GM18498 (cell line): ENCODE measurements around the gene GABBR2.

ENCODE experiments used
- ATAC-seq: cut with Tn5 transposase; IDR thresholded peaks from one replicate; pipeline ENCODE4 v1.9.1; 2021; ENCODE audit warnings: mild to moderate bottlenecking, moderate library complexity; ENCODE audit not compliant: unreplicated experiment

The GABBR2 gene

DNA sequence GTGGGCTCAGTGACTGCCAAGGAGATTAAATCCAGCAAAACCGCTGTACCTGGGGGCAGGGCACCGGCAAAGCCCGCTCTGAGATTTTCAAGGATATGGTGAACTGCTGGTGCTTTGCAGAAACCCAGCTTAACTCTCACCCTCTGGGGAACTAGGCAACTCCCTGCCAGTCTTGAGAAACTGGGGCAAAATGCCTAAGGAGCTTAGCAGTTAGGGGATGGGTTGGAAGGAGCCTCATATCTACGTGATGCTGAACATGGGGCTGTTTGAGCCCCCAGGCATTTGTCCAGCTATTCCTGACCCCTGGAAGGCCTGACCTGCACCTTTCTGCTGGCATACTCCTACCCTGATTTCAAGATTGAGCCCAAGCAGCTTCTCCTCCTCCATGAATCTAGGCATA lies 344.6 kb downstream of the GABBR2 start:
- ATAC-seq: no peak

DNA sequence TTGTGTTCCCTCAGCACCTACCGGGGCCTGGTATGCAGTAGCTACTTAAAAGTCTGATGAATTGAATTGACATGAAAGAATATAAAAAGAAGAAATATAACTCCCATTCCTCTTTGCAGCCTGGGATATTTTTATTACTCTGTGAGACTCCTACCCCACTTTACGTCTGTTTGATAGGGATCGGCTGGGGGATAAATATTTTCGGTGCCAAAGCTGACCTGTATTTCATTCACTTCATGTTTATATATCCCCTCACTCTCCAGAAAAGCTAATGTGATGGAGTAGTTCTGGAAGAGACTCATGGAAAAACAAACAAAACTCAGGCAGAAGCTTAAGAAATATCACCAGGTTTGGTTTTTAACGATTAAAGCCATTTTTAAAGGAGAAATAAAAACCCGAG lies 345.1 kb downstream of the GABBR2 start:
- no peak for ATAC-seq

DNA sequence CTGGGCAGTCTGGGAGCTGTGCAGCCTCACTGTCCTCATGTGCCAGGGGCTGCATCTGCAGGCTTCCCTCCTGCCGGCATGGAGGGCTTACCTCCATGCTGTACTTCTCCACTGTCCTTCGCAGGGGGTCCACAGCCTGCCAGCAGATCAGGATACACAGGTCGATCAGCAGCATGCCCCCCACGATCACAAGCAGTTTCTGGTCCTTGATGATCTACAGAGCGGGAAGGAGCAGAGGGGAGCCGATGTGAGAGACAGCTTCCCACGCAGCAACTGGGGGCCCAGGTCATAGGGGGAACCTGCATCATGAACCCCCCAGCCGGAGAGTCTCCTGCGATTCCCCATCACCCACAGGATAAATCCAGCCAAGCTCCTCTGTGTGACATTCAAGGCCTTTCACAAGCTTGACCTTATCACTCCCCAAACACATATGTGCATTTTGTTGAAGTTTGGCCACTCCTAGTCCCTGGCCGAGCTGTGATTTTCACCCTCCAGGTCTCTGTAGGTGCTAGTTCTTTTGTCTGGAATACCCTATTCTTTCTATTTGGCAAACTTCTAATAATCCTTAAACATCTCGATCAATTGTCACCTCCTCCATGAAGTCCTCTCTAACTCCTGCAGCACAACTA lies 346.0 kb downstream of the GABBR2 start:
- ATAC-seq: no peak

DNA sequence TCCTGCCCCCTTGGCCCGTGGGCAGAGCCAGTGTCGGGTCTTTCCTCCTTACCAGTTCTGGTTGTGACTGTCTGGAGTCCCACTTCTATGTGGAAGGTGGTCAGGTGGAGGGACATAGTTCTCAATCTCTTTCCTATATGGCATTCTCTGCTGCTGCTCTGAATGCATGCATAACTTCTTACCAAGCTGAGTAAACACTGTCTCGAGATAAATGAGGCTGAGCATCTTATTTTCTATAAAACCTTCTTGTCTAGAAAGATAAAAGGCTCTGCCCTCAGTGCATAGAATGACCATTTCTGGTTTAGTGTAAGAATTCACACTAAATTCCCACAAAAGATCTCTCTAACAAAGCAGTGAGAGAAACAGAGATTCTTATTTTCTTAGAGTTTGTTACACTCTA lies 347.1 kb downstream of the GABBR2 start:
- ATAC-seq: no peak

DNA sequence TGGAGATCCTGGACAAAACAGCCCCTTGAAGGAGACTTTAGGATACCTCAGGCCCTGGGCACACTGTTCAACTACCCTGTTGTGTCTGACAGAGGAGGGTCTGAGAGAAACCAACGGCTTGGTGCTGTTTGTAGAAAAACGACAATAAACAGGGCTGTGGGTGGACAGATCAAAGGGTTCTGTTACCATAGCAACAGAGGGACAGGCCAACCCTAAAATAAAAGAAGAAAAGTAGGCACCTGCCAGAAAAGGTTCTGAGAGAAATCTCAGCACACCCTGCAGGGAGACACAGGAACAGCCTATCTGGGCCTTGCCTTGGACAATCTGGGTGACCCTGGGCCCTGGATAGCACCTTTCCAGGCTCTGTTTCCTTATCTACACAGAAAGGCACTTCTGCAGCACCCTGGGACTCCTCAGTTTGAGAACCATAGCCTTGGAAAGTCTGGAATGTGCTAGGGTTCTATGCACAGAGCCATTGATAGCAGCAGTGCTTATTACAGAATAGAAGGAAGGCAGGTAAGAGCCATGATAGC lies 348.5 kb downstream of the GABBR2 start:
- ATAC-seq: no peak

DNA sequence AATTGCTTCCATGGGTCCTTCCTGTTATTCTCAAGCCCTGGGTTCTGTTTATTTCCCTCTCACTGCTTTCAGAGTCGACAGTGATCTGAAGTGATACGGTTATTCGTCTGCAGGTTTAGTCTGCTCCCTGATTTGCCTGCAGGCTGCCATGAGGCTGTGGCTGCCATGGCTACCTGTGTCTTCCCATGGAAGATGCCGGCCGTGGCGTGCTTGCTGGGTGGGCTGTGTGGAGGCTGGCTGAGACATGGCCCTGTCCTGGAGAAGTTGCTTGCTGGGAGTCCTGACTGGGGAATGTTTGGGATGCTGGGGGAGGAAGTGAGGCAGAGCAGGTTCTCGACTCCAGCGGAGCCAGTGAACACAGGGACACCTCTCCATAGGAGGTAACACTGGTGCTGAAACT lies 349.2 kb downstream of the GABBR2 start:
- no peak for ATAC-seq

DNA sequence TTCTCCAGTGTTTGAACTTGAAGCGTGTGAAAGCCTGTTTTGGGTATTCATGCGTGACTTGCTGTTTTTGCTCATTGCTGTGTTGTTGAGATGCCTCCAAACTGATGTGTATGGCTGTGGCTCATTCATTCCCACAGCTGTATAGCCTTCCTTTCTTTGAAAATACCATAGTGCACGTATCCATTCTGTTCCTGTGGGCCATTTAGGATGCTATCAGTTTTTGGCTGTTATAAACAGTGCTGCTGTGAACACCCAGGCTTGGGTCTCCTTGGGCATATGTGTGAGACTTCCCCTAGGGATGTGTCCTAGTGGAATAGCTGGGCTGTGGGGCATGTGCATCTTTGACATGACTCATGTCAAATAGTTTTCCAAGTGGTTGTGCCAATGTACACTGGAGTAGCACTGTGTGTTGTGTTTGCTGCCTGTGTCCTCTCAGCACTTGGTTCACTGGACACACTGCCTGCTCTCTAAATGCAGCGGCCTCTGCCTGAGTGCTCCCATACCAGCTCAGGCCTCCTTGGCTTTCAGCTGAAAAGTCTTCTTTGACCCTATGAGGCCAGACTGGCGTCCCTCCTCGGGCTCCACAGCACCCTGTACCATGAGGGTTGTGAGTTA lies 350.7 kb downstream of the GABBR2 start:
- ATAC-seq: no peak

DNA sequence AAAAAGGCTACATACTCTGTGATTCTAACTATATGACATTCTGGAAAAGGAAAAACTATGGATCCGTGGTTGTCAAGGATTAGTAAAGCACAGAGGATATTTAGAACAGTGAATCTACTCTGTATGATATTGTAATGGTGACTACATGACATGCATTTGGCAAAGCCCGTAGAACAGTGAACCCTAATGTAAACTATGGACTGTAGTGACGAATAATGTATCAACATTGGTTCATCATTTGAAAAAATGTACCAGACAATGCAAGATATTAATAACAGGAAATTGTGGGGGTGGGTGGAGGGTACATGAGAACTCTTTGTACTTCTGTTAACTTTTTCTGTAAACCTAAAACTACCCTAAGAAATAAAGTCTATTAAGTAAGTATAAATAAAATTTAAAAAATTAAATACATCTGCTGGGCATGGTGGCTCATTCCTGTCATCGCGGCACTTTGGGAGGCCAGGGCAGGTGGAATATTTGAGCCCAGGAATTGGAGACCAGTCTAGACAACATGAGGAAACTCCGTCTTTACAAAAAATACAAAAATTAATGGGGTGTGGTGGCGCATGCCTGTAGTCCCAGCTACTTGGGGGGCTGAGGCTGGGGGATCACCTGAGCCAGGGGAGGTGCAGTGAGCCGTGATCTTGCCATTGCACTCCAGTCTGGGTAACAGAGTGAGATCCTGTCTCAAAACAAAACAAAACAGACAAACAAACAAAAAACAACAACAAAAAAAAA lies 351.6 kb downstream of the GABBR2 start:
- no peak for ATAC-seq

DNA sequence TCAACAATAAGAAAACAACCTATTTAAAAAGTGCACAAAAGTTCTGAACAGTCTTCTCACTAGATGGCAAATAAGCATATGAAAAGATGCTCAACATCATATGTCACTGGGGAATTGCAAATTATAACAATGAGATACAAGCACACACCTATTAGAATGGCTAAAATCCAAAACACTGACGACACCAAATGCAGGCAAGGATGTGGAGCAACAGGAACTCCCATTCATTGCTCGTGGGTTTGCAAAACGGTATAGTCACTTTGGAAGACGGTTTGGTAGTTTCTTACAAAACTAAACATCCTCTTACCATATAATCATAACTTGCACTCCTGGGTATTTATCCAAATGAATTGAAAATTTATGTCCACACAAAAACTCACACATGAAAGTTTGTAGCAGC lies 352.4 kb downstream of the GABBR2 start:
- no peak for ATAC-seq

DNA sequence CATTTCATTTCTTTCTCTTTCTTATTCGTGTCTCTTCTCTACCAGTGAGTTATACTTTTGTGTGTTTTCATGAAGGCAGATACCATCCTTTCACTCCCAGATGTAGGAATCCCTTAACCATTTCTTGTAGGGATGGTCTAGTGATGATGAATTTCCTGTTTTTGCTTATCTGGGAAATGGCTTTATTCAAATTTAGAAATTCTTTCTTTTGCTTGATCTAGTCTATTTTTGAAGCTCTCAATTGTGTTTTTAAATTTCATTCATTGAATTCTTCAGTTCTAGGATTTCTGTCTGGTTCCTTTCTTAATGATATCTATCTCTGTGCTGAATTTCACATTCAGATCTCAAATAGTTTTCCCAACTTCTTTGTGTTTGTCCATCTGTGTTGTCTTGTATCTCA lies 357.4 kb downstream of the GABBR2 start:
- no peak for ATAC-seq

DNA sequence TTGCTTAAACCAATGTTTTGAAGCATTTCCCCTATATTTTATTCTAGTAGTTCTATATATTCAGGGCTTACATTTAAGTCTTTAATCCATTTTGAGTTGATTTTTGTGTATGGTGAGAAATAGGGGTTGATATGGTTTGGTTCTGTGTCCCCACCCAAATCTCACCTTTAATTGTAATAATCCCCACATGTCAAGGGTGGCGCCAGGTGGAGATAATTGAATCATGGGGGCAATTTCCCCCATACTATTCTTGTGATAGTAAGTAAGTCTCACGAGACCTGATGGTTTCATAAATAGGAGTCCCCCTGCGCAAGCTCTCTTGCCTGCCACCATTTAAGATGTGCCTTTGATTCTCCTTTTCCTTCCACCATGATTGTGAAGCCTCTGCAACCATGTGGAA lies 361.1 kb downstream of the GABBR2 start:
- no peak for ATAC-seq

DNA sequence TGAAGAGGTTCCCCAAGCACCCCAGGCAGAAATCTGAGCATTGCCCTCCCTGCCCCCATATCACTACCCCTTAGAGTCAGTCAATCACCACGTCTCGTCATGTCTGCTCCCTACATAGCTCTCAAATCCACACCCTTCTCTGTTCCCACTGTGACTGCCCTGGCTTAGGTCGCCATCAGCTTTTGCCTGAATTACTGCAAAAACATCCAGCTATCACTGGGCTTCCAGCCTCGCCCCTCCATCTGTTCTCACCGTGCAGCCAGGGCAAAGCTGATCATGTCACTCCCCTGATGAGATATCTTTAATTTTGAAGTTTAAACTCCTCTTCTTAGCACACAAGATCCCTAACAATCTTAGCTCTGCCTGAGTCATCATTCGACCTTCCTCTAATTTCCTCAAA lies 363.7 kb downstream of the GABBR2 start:
- no peak for ATAC-seq

DNA sequence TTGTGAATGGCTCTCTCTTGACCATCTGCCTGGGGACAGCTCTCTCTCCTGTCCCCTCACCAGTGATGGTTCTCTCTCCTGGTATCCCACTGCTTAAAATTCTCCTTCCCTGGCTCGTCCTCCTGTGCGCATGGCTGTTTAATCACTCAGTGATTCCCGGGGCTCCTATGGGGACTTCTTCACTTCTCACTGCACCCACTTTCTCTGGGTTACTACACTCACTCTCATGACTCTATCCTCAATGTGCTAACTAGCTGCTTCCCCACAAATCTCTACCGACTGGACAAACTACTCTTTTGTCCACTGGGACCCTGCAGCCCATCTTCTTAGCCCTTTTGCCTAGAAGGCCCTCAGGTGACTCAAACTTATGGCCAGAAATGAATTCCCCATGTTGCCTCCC lies 364.2 kb downstream of the GABBR2 start:
- ATAC-seq: no peak

DNA sequence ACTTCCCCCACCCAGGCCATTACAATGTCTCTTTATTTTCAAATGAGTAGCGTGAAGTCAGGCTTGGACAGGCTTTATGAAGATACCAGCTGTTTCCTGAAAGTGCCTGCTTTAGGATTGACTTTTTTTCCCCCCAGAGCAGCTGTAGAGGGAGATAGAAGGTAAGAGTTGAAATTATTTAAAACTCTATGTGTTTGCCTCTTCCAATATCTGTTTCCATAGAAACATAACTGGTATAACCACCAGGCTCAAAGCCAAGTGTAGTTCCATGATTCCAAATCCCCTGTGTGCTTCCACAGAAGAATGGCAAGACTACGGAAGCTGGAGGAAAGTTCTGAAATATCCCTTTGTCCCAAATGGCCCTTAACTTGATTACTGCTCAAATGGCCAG lies 365.9 kb downstream of the GABBR2 start:
- ATAC-seq: no peak

DNA sequence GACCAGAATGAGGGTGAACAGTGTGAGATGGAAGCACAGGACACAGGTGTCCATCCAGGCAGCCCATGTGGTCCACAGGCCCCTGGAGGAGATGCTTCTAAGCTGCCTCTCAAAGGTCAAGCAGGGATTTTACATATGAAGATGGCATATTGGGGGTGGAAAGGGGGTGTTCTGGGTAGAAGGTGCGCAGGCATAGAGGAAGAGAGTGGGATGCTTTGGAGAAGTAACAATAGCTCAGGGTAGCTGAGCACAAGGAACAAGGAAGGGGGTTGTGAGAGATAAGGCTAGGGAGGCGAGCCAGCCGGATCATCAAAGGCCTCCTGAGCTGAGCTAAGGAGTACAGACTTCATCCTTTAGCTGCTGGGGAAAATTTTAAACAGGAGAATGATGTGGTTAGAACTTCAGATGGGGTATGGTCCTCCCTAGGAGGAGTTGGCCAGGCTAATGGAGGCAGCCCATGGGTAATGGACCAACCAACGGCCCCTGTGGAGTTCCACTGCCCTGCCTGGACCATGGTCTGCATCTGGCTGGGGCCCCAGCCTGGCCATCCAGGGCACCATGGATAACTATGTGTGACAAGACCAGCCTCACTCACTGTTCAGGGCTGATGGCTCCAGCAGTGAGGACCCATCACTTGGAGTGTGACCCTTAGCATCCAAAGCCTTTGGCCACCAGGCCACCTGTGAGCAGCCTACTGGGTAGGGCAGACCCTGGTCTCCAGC lies 366.5 kb downstream of the GABBR2 start:
- no peak for ATAC-seq

DNA sequence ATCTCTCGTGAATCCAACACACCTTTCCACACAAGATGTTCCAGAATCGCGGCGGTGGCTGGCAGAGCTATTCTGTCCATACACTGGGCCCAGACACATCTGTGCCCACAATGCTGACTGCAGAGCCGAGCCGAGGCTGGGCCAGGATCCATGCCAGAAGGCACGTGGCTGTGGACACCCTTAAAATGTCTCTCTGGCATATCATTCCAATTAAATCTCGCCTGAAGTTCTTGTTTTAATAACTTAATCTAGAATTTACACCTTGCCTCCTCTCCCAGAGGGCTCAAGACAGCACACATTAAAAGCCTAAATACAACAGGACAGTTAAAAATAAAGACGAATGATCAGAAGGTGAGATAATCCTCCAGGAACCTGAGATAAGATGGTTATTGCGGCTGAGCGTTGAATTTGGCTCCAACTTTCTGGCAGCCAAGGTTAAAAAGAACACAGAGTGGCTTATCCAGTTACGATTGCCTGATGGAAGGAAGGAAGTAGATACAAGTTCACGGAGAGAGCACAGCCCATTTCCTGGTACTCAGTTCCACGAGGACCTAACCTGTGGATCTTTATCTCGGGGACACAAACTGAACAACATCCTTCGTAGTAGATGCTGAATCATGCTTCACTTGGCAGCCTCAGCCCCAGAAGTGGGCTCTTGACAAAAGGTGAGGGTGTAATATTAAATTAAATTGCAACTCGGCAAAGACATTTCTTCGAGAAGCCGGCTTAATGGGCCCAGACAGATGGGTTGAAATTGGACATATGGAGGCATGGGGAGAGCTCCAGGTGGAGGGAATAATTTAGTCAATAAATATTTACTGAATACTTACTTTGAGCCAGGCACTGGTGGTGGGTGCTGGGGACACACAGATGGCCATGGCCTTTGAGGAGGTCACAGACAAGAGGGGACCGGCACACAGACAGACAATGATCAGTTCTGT lies 367.3 kb downstream of the GABBR2 start:
- ATAC-seq: no peak

DNA sequence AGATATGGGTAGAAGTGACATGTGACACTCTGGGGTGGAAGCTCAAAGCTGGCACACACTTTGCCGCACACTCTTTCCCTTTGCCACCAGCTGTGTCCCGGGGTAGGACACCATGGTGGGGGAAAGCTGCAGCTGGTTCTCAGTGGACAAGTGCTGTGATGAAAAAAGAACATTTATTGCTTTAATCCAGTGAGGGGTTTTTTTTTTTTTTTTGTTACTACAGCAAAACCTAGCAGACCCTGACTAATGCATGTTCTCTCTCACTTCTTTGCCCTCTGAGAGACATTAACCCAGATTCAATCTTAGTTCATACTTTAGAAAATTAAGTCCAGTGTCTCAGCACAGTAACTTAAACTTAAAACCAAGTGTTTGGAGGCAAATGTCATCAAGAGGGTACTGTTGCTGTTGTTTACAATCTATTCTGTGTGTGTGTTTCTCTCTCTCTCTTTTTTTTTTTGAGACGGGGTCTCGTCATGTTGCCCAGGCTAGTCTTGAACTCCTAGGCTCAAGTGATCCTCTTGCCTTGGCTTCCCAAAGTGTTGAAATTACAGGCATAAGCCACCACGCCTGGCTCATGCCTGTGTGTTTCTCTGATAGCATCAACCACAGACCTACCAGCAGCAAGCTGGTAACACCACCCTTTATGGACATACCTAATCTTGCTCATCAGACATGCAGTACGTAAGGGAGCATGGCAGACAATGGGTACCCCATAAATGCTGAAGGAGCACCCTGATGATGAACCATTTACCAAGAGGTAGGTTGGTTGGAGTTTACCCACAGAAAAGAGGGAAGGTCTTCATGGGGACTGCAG lies 368.5 kb downstream of the GABBR2 start:
- no peak for ATAC-seq

DNA sequence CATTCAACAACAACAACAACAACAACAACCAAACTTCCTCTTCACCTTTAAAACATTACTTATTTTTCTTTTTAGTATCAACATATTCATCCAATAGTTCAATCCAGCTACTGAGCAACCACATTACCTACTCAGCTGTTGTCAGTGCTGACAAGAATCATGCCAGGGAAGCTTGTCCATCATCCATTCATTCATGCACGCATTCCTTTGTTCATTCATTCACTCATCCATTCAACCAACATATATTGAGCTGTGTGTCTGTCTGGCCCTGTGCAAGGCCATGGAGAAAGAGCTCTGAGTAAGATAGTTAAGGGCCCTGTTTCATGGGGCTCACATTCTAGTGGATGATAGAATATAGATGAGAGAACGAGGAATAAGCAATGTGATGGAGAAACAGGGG lies 373.1 kb downstream of the GABBR2 start:
- no peak for ATAC-seq

DNA sequence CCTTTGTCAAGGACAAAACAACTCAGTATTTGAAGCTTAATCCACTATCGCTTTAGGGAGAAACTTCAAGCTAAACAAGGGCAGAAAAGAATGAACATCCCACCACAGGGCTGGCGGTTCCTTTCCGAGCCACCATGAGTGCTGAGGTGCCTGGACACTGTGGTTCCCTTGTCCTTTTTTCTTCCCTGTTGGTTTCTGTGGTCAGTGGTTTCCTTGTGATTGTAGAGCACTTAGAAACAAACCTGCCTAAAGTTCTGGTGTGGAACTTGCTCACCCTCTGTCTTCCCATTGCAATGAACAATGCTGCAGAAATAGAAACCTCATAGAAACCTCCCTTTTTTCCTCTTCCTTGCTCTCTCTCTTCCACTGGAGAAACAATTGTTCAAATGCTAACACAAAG lies 373.9 kb downstream of the GABBR2 start:
- ATAC-seq: no peak
